A673 (cell line): ENCODE measurements around the gene STOX2. TPM values are rescaled to one million over a fixed set of nuclear protein-coding genes. Genes with fewer than 3 reads are reported as not detected.

Experiments
- BruUV-seq: library from RNA; stranded (reverse); fragments of 400-500 nt; replicated peaks from 2 replicates; lab custom pipeline; 2021; lab: Mats Ljungman, UMichigan
- CTCF ChIA-PET: fragments of 300-600 bp; sonication (Branson Sonifier 250); formaldehyde crosslinking; loops from one replicate; lab custom pipeline; 2022; ENCODE audit warnings: antibody characterized with exemption; lab: Charles Lee
- POLR2A ChIA-PET: fragments of 300-600 bp; sonication (Branson Sonifier 250); formaldehyde crosslinking; loops from one replicate; lab custom pipeline; 2022; ENCODE audit warnings: antibody characterized with exemption; ENCODE audit not compliant: low non-redundant PET; lab: Charles Lee
- DNase-seq: peaks from one replicate; pipeline ENCODE4 v3.0.0-alpha.2; 2015; ENCODE audit warnings: low spot score
- H3K27ac ChIP-seq: fragments of 200-600 bp; sonication (generic); 2 replicates; pipeline ENCODE4 v1.5.1; 2016; ENCODE audit warnings: mixed run types, low read depth, mild to moderate bottlenecking, mixed read lengths, antibody characterized with exemption, low read length; ENCODE audit not compliant: poor library complexity, severe bottlenecking
- H3K27me3 ChIP-seq: fragments of 200-600 bp; sonication (generic); replicated peaks from 2 replicates; pipeline ENCODE4 v1.6.1; 2017; ENCODE audit warnings: mixed run types, low read depth, mild to moderate bottlenecking, mixed read lengths, antibody characterized with exemption, low read length; ENCODE audit not compliant: insufficient read depth, poor library complexity
- H3K36me3 ChIP-seq: fragments of 200-600 bp; sonication (generic); 2 replicates; pipeline ENCODE4 v1.6.1; 2016; ENCODE audit warnings: mixed run types, mild to moderate bottlenecking, mixed read lengths, antibody characterized with exemption, low read length; ENCODE audit not compliant: insufficient read depth, poor library complexity, severe bottlenecking
- H3K4me1 ChIP-seq: fragments of 200-600 bp; sonication (generic); 2 replicates; pipeline ENCODE4 v1.6.1; 2017; ENCODE audit warnings: mixed run types, mild to moderate bottlenecking, mixed read lengths, antibody characterized with exemption, low read length; ENCODE audit not compliant: insufficient read depth, poor library complexity, severe bottlenecking
- H3K4me3 ChIP-seq: fragments of 200-600 bp; sonication (generic); 2 replicates; pipeline ENCODE4 v1.5.1; 2016; ENCODE audit warnings: low read depth, mixed run types, mild to moderate bottlenecking, mixed read lengths, low read length; ENCODE audit not compliant: poor library complexity, severe bottlenecking
- H3K9me3 ChIP-seq: fragments of 200-600 bp; sonication (generic); 2 replicates; pipeline ENCODE4 v1.6.1; 2016; ENCODE audit warnings: mixed run types, low read depth, mild to moderate bottlenecking, mixed read lengths, antibody characterized with exemption, low read length; ENCODE audit not compliant: poor library complexity, severe bottlenecking
- EZH2 ChIP-seq: fragments of 200-600 bp; sonication (generic); IDR thresholded peaks from 2 replicates; pipeline ENCODE4 v1.6.1; 2017; ENCODE audit warnings: borderline replicate concordance, low read depth, mild to moderate bottlenecking, mixed read lengths, antibody characterized with exemption, low read length; ENCODE audit not compliant: poor library complexity, severe bottlenecking
- intact Hi-C: fragments of 100-400 bp; cut with micrococcal nuclease; formaldehyde crosslinking; loops from one replicate; pipeline ENCODE4 v1.10.0; 2022; ENCODE audit not compliant: unreplicated experiment
- total RNA-seq: library from RNA; stranded (reverse); gene quantifications from 2 replicates; pipeline ENCODE4 v1.2.3, GENCODE V29; 2021
- TF ChIP-seq, protein P1 (sequence below): fragments of 300-800, 200-600 bp; sonication (generic); conservative IDR thresholded peaks from 2 replicates; pipeline ENCODE4 v1.5.1; 2017; ENCODE audit warnings: low read depth, mild to moderate bottlenecking, antibody characterized with exemption, low read length, moderate library complexity, mixed read lengths

The STOX2 gene
- total RNA-seq, 1 experiment from 2014 or later = 2.9 TPM

DNA sequence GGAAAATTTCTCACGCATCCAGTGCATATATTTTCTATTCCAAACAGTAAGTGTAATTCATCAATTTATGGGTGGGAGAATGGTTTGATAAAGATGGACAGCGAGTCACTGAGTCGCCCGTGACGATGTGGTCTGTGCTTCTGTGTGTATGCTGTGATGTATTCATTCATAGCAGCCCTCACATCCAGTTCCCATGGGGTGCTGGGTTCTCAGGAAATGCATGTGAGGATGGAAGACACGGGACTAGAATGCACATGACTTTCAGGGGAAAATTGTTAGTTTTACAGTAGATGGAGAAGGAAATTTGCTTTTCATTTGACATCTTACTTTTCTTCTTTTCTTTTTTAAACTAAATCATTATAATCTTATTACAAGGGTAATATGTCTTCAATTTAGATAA is 152.9 kb downstream of the STOX2 start:
- no peak overlapping the region for H3K27ac ChIP-seq
- no peak for DNase-seq
- BruUV-seq = no TSS peak
- no peaks in the 10 kb centered on the region for H3K36me3 ChIP-seq
- TF ChIP-seq, protein P1, sequence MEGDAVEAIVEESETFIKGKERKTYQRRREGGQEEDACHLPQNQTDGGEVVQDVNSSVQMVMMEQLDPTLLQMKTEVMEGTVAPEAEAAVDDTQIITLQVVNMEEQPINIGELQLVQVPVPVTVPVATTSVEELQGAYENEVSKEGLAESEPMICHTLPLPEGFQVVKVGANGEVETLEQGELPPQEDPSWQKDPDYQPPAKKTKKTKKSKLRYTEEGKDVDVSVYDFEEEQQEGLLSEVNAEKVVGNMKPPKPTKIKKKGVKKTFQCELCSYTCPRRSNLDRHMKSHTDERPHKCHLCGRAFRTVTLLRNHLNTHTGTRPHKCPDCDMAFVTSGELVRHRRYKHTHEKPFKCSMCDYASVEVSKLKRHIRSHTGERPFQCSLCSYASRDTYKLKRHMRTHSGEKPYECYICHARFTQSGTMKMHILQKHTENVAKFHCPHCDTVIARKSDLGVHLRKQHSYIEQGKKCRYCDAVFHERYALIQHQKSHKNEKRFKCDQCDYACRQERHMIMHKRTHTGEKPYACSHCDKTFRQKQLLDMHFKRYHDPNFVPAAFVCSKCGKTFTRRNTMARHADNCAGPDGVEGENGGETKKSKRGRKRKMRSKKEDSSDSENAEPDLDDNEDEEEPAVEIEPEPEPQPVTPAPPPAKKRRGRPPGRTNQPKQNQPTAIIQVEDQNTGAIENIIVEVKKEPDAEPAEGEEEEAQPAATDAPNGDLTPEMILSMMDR = no peak
- no peak for TF ChIP-seq EZH2
- H3K4me1 ChIP-seq = no peaks in the 10 kb centered on the region
- POLR2A ChIA-PET = no interaction called here
- H3K4me3 ChIP-seq = no peak overlapping the region
- intact Hi-C loops = no loop called here
- CTCF ChIA-PET = no interaction called here
- H3K27me3 ChIP-seq = no peaks in the 10 kb centered on the region
- H3K9me3 ChIP-seq = no peaks in the 10 kb centered on the region

DNA sequence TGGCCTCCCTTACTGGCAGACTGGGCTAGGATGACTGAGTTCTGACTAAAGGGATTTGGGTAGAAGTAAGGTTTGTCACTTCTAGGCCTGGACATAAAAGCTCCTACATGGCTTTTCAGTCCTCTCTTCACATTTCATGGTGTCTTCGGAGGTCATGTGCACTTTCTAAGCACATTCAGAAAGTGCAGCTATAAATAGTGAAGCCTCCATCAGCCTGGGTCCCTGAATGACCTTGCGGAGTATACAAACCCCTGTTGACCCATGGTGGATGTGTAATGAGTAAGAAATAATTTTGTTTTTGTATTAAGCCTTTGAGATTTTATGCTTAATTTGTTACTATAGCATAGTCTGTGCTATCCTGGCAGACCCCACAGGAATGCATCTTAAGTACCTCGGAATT is 154.0 kb downstream of the STOX2 start:
- H3K27me3 ChIP-seq = no peaks in the 10 kb centered on the region
- intact Hi-C loops = no loop called here
- no TSS peak for BruUV-seq
- H3K4me1 ChIP-seq = no peaks in the 10 kb centered on the region
- H3K9me3 ChIP-seq = no peaks in the 10 kb centered on the region
- CTCF ChIA-PET = no interaction called here
- TF ChIP-seq, protein P1 = no peak
- no peak for TF ChIP-seq EZH2
- DNase-seq = no peak
- no peak overlapping the region for H3K4me3 ChIP-seq
- no peak overlapping the region for H3K27ac ChIP-seq
- POLR2A ChIA-PET = no interaction called here
- no peaks in the 10 kb centered on the region for H3K36me3 ChIP-seq

DNA sequence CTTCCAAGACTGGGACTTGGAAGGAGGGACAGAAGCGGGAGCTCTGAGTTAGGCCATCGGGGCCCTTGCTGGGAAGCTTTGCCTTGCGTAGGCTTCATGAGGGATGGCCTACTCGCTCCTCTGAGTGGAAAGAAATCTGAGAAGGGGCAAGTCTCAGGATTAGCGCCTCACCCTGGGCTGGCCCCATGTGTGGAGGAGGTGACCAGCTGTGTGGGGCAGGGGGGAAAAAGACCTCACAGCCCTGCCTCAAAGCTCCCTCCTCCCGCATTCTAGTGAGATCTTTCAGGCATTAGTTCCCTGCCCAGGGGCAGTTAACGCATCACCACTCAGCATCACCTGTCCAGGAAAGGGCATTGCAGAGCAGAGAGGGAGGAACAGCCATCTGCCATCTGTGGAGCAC is 156.5 kb downstream of the STOX2 start:
- no TSS peak for BruUV-seq
- Histone ChIP-seq H3K36me3 (no peaks in the 10 kb centered on the region), H3K27ac (no peak overlapping the region), H3K4me1 (peaks cover 6% of the 10 kb centered on the region), H3K27me3 (no peaks in the 10 kb centered on the region), H3K4me3 (no peak overlapping the region), H3K9me3 (no peaks in the 10 kb centered on the region)
- no peak for DNase-seq
- ChIA-PET CTCF (no interaction called here), POLR2A (no interaction called here)
- intact Hi-C loops = no loop called here
- no peak for TF ChIP-seq EZH2
- TF ChIP-seq, protein P1 = no peak
